IMR-90 (cell line): Measurements from ENCODE around the gene FAM236D. TPM values are rescaled to one million over a fixed set of nuclear protein-coding genes. Genes with fewer than 3 reads are reported as not detected.

ENCODE experiments used
- polyA plus RNA-seq, 3 experiments: library from polyadenylated mRNA; depleted of rRNA; stranded (reverse); fragments of >200 nt; gene quantifications; 2 replicates each; pipeline ENCODE4 v1.2.3, GENCODE V29; 2012; ENCODE audit warnings: low replicate concordance in 1 of 3
- total RNA-seq: library from RNA; depleted of rRNA; stranded (reverse); fragments of >200 nt; gene quantifications from 2 replicates; pipeline ENCODE4 v1.2.3, GENCODE V29; 2012; rRNA removed

The FAM236D gene
- total and polyA plus RNA-seq, 2 of the 4 experiments (the other 2 are of a cell fraction) = not detected

Other genes with a start within 250 kb of the FAM236D start
- gene HDAC8, start 235.4 kb downstream of the FAM236D start, total RNA-seq = 28.5 and 30.8 TPM in 2 replicates
- gene HDAC8, start 235.4 kb downstream of the FAM236D start, polyA plus RNA-seq (2012; rRNA removed) = 12.9 and 16.1 TPM in 2 replicates
- 3.3 and 4.5 TPM in 2 replicates for gene PHKA1, start 93.9 kb downstream of the FAM236D start, total RNA-seq
- 2.3 and 2.7 TPM in 2 replicates for gene PHKA1, start 93.9 kb downstream of the FAM236D start, polyA plus RNA-seq (2012; rRNA removed)
- gene DMRTC1B, start 31.3 kb downstream of the FAM236D start, total RNA-seq = not detected in 2 replicates
- gene DMRTC1B, start 31.3 kb downstream of the FAM236D start, polyA plus RNA-seq (2012; rRNA removed) = not detected in 2 replicates
- not detected in 2 replicates for gene FAM236B, start 25.6 kb downstream of the FAM236D start, total RNA-seq
- not detected in 2 replicates for gene FAM236B, start 25.6 kb downstream of the FAM236D start, polyA plus RNA-seq (2012; rRNA removed)
- gene FAM236C, start 104.4 kb upstream of the FAM236D start, total RNA-seq = not detected in 2 replicates
- gene FAM236C, start 104.4 kb upstream of the FAM236D start, polyA plus RNA-seq (2012; rRNA removed) = not detected in 2 replicates
- not detected in 2 replicates for gene FAM236A, start 130.0 kb upstream of the FAM236D start, total RNA-seq
- gene FAM236A, start 130.0 kb upstream of the FAM236D start, polyA plus RNA-seq (2012; rRNA removed) = not detected in 2 replicates
- gene DMRTC1, start 135.6 kb upstream of the FAM236D start, total RNA-seq = not detected in 2 replicates
- gene DMRTC1, start 135.6 kb upstream of the FAM236D start, polyA plus RNA-seq (2012; rRNA removed) = not detected in 2 replicates
- gene PABPC1L2B, start 194.7 kb upstream of the FAM236D start, total RNA-seq = not detected in 2 replicates
- gene PABPC1L2B, start 194.7 kb upstream of the FAM236D start, polyA plus RNA-seq (2012; rRNA removed) = not detected in 2 replicates